ENCODE data around the gene ITGB5. TPM values are rescaled to one million over a fixed set of nuclear protein-coding genes. Genes with fewer than 3 reads are reported as not detected.

The ITGB5 gene
- total RNA-seq (1 to 10 TPM; 1.2 to 2.5 (median 1.7) TPM), total RNA-seq (0.05 to 3.9 (median 0.51) reads per million in 29 experiments)
- 1.9 TPM for total RNA-seq (2013)

GRCh38 chr3:124887177-124887931, at the start of gene ITGB5:
TSS of gene ITGB5 (minus strand) at chr3:124887365. CDS start at chr3:124887000, 365 bp downstream.
- peaks cover 0 to 10% (median 4%) of the 10 kb centered on the region in 3 donors for H3K4me1 Mint-ChIP-seq
- ChIA-PET CTCF (no interaction called here), POLR2A (no interaction called here)
- H3K27me3 ChIP-seq (replicated peaks in 1 of 2; ENCODE audit: control insufficient read depth in 2 of 2, extremely low read depth in 1 of 2, insufficient read depth in 2 of 2, low read length in 1 of 2), result peaks cover 2 to 45% of the 10 kb centered on the region in 2 experiments
- DNase-seq (peak in 8 of 35 experiments; percentile 1 to 17 (median 12)), ATAC-seq (replicated peaks in 1 of 4) (peak; percentile 59 to 73 (median 68))
- peaks cover 51 to 55% of the 10 kb centered on the region in 2 donors for H3K27me3 Mint-ChIP-seq
- no peak within 1 kb of the TSS for H3K27ac ChIP-seq (ENCODE audit: low read length)
- H3K36me3 Mint-ChIP-seq, result no peaks in the 10 kb centered on the region
- no peaks in the 10 kb centered on the region for H3K9me3 ChIP-seq
- no peak within 1 kb of the TSS for H3K27ac Mint-ChIP-seq
- H3K9me3 Mint-ChIP-seq, result no peaks in the 10 kb centered on the region
- peak within 1 kb of the TSS; percentile 60 to 76 (median 63) for H3K4me3 Mint-ChIP-seq
- under 1% methylated on average over 58 of the region's 78 CpGs for WGBS (ENCODE audit: insufficient coverage)
- peaks cover 0 to 14% of the 10 kb centered on the region in 2 experiments for H3K4me1 ChIP-seq (ENCODE audit: control insufficient read depth in 1 of 2, extremely low read depth in 1 of 2, insufficient read depth in 2 of 2, low read length in 2 of 2)
- no peaks in the 10 kb centered on the region for H3K36me3 ChIP-seq (ENCODE audit: control insufficient read depth in 2 of 2, extremely low read depth in 1 of 2, insufficient read depth in 1 of 2, low read length in 1 of 2)
- peak within 1 kb of the TSS; percentile 48 to 49 for H3K4me3 ChIP-seq (ENCODE audit: control insufficient read depth in 1 of 2, extremely low read depth in 1 of 2, low read length in 1 of 2)

GRCh38 chr3:124935794-124936542, 48.8 kb upstream of the ITGB5 start:
- Histone ChIP-seq H3K27me3 (replicated peaks in 1 of 2; ENCODE audit: control insufficient read depth in 2 of 2, extremely low read depth in 1 of 2, insufficient read depth in 2 of 2, low read length in 1 of 2) (no peaks in the 10 kb centered on the region), H3K9me3 (no peaks in the 10 kb centered on the region), H3K27ac (ENCODE audit: low read length) (no peak overlapping the region), H3K4me3 (ENCODE audit: control insufficient read depth in 1 of 2, extremely low read depth in 1 of 2, low read length in 1 of 2) (no peak overlapping the region), H3K36me3 (ENCODE audit: control insufficient read depth in 2 of 2, extremely low read depth in 1 of 2, insufficient read depth in 1 of 2, low read length in 1 of 2) (no peaks in the 10 kb centered on the region), H3K4me1 (ENCODE audit: control insufficient read depth in 1 of 2, extremely low read depth in 1 of 2, insufficient read depth in 2 of 2, low read length in 2 of 2) (no peaks in the 10 kb centered on the region)
- no peaks in the 10 kb centered on the region for H3K36me3 Mint-ChIP-seq
- no peaks in the 10 kb centered on the region for H3K9me3 Mint-ChIP-seq
- ChIA-PET CTCF (interaction anchor here (0.6 to 1.5 kb wide), 3 partner anchors 35 to 649 kb away, joined by 3 to 9 read pairs (median 3); no protein-coding TSS in a partner anchor), POLR2A (no interaction called here)
- WGBS (ENCODE audit: insufficient coverage), result no CpG with 5 or more reads among the region's 5 CpGs
- ATAC-seq (replicated peaks in 1 of 4) (no peak), DNase-seq (no peak)
- H3K27me3 Mint-ChIP-seq, result peaks cover 6 to 13% of the 10 kb centered on the region in 2 donors
- H3K4me1 Mint-ChIP-seq, result no peaks in the 10 kb centered on the region
- no peak overlapping the region for H3K4me3 Mint-ChIP-seq
- no peak overlapping the region for H3K27ac Mint-ChIP-seq

GRCh38 chr3:124935264-124935663, 48.1 kb upstream of the ITGB5 start:
- no peaks in the 10 kb centered on the region for H3K36me3 ChIP-seq (ENCODE audit: control insufficient read depth in 2 of 2, extremely low read depth in 1 of 2, insufficient read depth in 1 of 2, low read length in 1 of 2)
- no peaks in the 10 kb centered on the region for H3K27me3 ChIP-seq (replicated peaks in 1 of 2; ENCODE audit: control insufficient read depth in 2 of 2, extremely low read depth in 1 of 2, insufficient read depth in 2 of 2, low read length in 1 of 2)
- H3K4me3 ChIP-seq (ENCODE audit: control insufficient read depth in 1 of 2, extremely low read depth in 1 of 2, low read length in 1 of 2), result no peak overlapping the region
- no peaks in the 10 kb centered on the region for H3K36me3 Mint-ChIP-seq
- H3K4me1 Mint-ChIP-seq, result no peaks in the 10 kb centered on the region
- CTCF ChIA-PET, result interaction anchor here in 1 of 2 donors (0.6 to 1.3 kb wide), 2 partner anchors 34 to 191 kb away, joined by 3 to 9 read pairs; no protein-coding TSS in a partner anchor
- H3K27ac Mint-ChIP-seq, result no peak overlapping the region
- no peak overlapping the region for H3K27ac ChIP-seq (ENCODE audit: low read length)
- no peaks in the 10 kb centered on the region for H3K9me3 Mint-ChIP-seq
- H3K9me3 ChIP-seq, result no peaks in the 10 kb centered on the region
- H3K4me3 Mint-ChIP-seq, result no peak overlapping the region
- DNase-seq, result no peak
- ATAC-seq (replicated peaks in 1 of 4), result no peak
- H3K4me1 ChIP-seq (ENCODE audit: control insufficient read depth in 1 of 2, extremely low read depth in 1 of 2, insufficient read depth in 2 of 2, low read length in 2 of 2), result no peaks in the 10 kb centered on the region
- peaks cover 6 to 13% of the 10 kb centered on the region in 2 donors for H3K27me3 Mint-ChIP-seq
- POLR2A ChIA-PET, result interaction anchor here in 1 of 2 donors (0.5 kb wide), 1 partner anchor 1244 kb away, joined by 3 read pairs; no protein-coding TSS in a partner anchor

- no peaks in the 10 kb centered on the region for H3K36me3 Mint-ChIP-seq
- H3K4me1 Mint-ChIP-seq, result no peaks in the 10 kb centered on the region
- no peaks in the 10 kb centered on the region for H3K27me3 ChIP-seq (replicated peaks in 1 of 2; ENCODE audit: control insufficient read depth in 2 of 2, extremely low read depth in 1 of 2, insufficient read depth in 2 of 2, low read length in 1 of 2)
- H3K9me3 ChIP-seq, result no peaks in the 10 kb centered on the region
- ChIA-PET POLR2A (interaction anchor here in 1 of 2 donors (0.5 kb wide), 1 partner anchor 1245 kb away, joined by 3 read pairs; no protein-coding TSS in a partner anchor), CTCF (no interaction called here)
- DNase-seq, result no peak
- no peak within 1 kb of the TSS for H3K4me3 Mint-ChIP-seq
- no CpG with 5 or more reads among the region's 5 CpGs for WGBS (ENCODE audit: insufficient coverage)
- ATAC-seq (replicated peaks in 1 of 4), result no peak
- peaks cover 6 to 17% of the 10 kb centered on the region in 2 donors for H3K27me3 Mint-ChIP-seq
- H3K9me3 Mint-ChIP-seq, result no peaks in the 10 kb centered on the region
- no peaks in the 10 kb centered on the region for H3K36me3 ChIP-seq (ENCODE audit: control insufficient read depth in 2 of 2, extremely low read depth in 1 of 2, insufficient read depth in 1 of 2, low read length in 1 of 2)
- H3K27ac ChIP-seq (ENCODE audit: low read length), result no peak within 1 kb of the TSS
- H3K27ac Mint-ChIP-seq, result no peak within 1 kb of the TSS
- no peaks in the 10 kb centered on the region for H3K4me1 ChIP-seq (ENCODE audit: control insufficient read depth in 1 of 2, extremely low read depth in 1 of 2, insufficient read depth in 2 of 2, low read length in 2 of 2)
- no peak within 1 kb of the TSS for H3K4me3 ChIP-seq (ENCODE audit: control insufficient read depth in 1 of 2, extremely low read depth in 1 of 2, low read length in 1 of 2)
These were observed 47.4 kb upstream of the ITGB5 start, which contains the start of gene MUC13 for GRCh38 chr3:124934577-124934976. TSS of gene MUC13 (minus strand) at chr3:124934751. CDS start at chr3:124934712, 39 bp downstream.

GRCh38 chr3:124928333-124929202, 41.4 kb upstream of the ITGB5 start:
- Histone ChIP-seq H3K27ac (ENCODE audit: low read length) (no peak overlapping the region), H3K4me3 (ENCODE audit: control insufficient read depth in 1 of 2, extremely low read depth in 1 of 2, low read length in 1 of 2) (no peak overlapping the region), H3K9me3 (no peaks in the 10 kb centered on the region), H3K27me3 (replicated peaks in 1 of 2; ENCODE audit: control insufficient read depth in 2 of 2, extremely low read depth in 1 of 2, insufficient read depth in 2 of 2, low read length in 1 of 2) (peaks cover 2% of the 10 kb centered on the region in 2 experiments), H3K4me1 (ENCODE audit: control insufficient read depth in 1 of 2, extremely low read depth in 1 of 2, insufficient read depth in 2 of 2, low read length in 2 of 2) (no peaks in the 10 kb centered on the region), H3K36me3 (ENCODE audit: control insufficient read depth in 2 of 2, extremely low read depth in 1 of 2, insufficient read depth in 1 of 2, low read length in 1 of 2) (no peaks in the 10 kb centered on the region)
- ChIA-PET POLR2A (interaction anchor here in 1 of 2 donors (0.6 to 0.7 kb wide), 2 partner anchors 199 to 592 kb away, joined by 6 to 8 read pairs; partner anchors contain the start of gene UMPS), CTCF (interaction anchor here (0.5 to 0.9 kb wide), 7 partner anchors 276 to 667 kb away, joined by 3 to 6 read pairs (median 3); no protein-coding TSS in a partner anchor)
- H3K27me3 Mint-ChIP-seq, result peaks cover 2 to 8% of the 10 kb centered on the region in 2 donors
- no peaks in the 10 kb centered on the region for H3K36me3 Mint-ChIP-seq
- no peaks in the 10 kb centered on the region for H3K4me1 Mint-ChIP-seq
- no peak overlapping the region for H3K4me3 Mint-ChIP-seq
- WGBS (ENCODE audit: insufficient coverage), result no CpG with 5 or more reads among the region's 4 CpGs
- H3K27ac Mint-ChIP-seq, result no peak overlapping the region
- no peaks in the 10 kb centered on the region for H3K9me3 Mint-ChIP-seq
- ATAC-seq (replicated peaks in 1 of 4), result peak; percentile 45 to 60 (median 56)
- DNase-seq, result peak; percentile 3 to 78 (median 49)

Data from T-cell (primary cell).